Astrocyte (in vitro differentiated cells and primary cell): Measurements from ENCODE around the gene RGS17. TPM values are rescaled to one million over a fixed set of nuclear protein-coding genes. Genes with fewer than 3 reads are reported as not detected.
A peak's percentile ranks its signal among the peaks of the same experiment; 100 is the strongest.
"Not testable (repeated sequence)": the region's sequence is repeated elsewhere in the genome, so short reads cannot be mapped to it uniquely, and the experiment has no call there.

ENCODE experiments used
- DNase-seq: peaks from one replicate; pipeline ENCODE4 v3.0.0-alpha.2; 2010; ENCODE audit warnings: low read depth
- FAIRE-seq: peaks from 2 replicates; lab custom pipeline; 2011; peaks lifted over from hg19 to GRCh38; lab: Jason Lieb, UNC
- H2AFZ ChIP-seq: 2 replicates; pipeline ENCODE4 v1.6.0; 2012; ENCODE audit warnings: low read depth, low read length, inconsistent platforms
- H3K27ac ChIP-seq: 2 replicates; pipeline ENCODE4 v1.5.1; 2011; ENCODE audit warnings: low read depth, low read length, inconsistent platforms
- H3K27me3 ChIP-seq: 2 replicates; pipeline ENCODE4 v1.6.0; 2011; ENCODE audit warnings: low read length, inconsistent platforms; ENCODE audit not compliant: insufficient read depth
- H3K36me3 ChIP-seq: 2 replicates; pipeline ENCODE4 v1.5.1; 2011; ENCODE audit warnings: low read length, inconsistent platforms; ENCODE audit not compliant: insufficient read depth
- H3K4me1 ChIP-seq: 2 replicates; pipeline ENCODE4 v1.5.1; 2011; ENCODE audit warnings: low read length, inconsistent platforms; ENCODE audit not compliant: insufficient read depth
- H3K4me2 ChIP-seq: 2 replicates; pipeline ENCODE4 v1.6.0; 2012; ENCODE audit warnings: low read length, inconsistent platforms
- H3K4me3 ChIP-seq: 2 replicates; pipeline ENCODE4 v1.5.1; 2011; ENCODE audit warnings: low read depth, mild to moderate bottlenecking, low read length, inconsistent platforms; ENCODE audit not compliant: insufficient read depth
- H3K79me2 ChIP-seq: 2 replicates; pipeline ENCODE4 v1.6.0; 2012; ENCODE audit warnings: mild to moderate bottlenecking, low read length, inconsistent platforms; ENCODE audit not compliant: insufficient read depth
- H3K9ac ChIP-seq: 2 replicates; pipeline ENCODE4 v1.6.0; 2012; ENCODE audit warnings: mild to moderate bottlenecking, low read length, inconsistent platforms
- H3K9me3 ChIP-seq: 2 replicates; pipeline ENCODE4 v1.5.1; 2012; ENCODE audit warnings: low read depth, mild to moderate bottlenecking, low read length, inconsistent platforms; ENCODE audit not compliant: insufficient read depth
- H4K20me1 ChIP-seq: 2 replicates; pipeline ENCODE4 v1.6.0; 2012; ENCODE audit warnings: low read length, inconsistent platforms; ENCODE audit not compliant: insufficient read depth
- H3K27ac Mint-ChIP-seq: one replicate; pipeline ENCODE4 v1.8.0; 2021; ENCODE audit warnings: mild to moderate bottlenecking, mixed read lengths; ENCODE audit not compliant: unreplicated experiment
- H3K27me3 Mint-ChIP-seq: one replicate; pipeline ENCODE4 v1.8.0; 2021; ENCODE audit warnings: low read depth, mixed read lengths; ENCODE audit not compliant: unreplicated experiment
- H3K36me3 Mint-ChIP-seq: one replicate; pipeline ENCODE4 v1.8.0; 2021; ENCODE audit warnings: low read depth, mixed read lengths; ENCODE audit not compliant: unreplicated experiment
- H3K4me1 Mint-ChIP-seq: one replicate; pipeline ENCODE4 v1.8.0; 2021; ENCODE audit warnings: low read depth, mixed read lengths; ENCODE audit not compliant: unreplicated experiment
- H3K4me3 Mint-ChIP-seq: one replicate; pipeline ENCODE4 v1.8.0; 2021; ENCODE audit warnings: mild to moderate bottlenecking, moderate library complexity, mixed read lengths; ENCODE audit not compliant: unreplicated experiment
- H3K9me3 Mint-ChIP-seq: one replicate; pipeline ENCODE4 v1.8.0; 2021; ENCODE audit warnings: mild to moderate bottlenecking, mixed read lengths; ENCODE audit not compliant: unreplicated experiment
- EZH2 ChIP-seq: IDR thresholded peaks from 2 replicates; pipeline ENCODE4 v1.6.1; 2012; ENCODE audit warnings: mild to moderate bottlenecking, low read length, inconsistent platforms; ENCODE audit not compliant: insufficient read depth
- total RNA-seq: library from RNA; stranded (reverse); gene quantifications from 2 replicates; pipeline ENCODE4 v1.2.1, GENCODE V29; 2021
- TF ChIP-seq, protein P1 (sequence below): IDR thresholded peaks from 2 replicates; pipeline ENCODE4 v1.5.1; 2011; ENCODE audit warnings: low read depth, mild to moderate bottlenecking, inconsistent platforms, low read length, moderate library complexity; ENCODE audit not compliant: insufficient read depth

The RGS17 gene
- total RNA-seq, 1 donor from 2014 or later = 3.4 TPM

DNA sequence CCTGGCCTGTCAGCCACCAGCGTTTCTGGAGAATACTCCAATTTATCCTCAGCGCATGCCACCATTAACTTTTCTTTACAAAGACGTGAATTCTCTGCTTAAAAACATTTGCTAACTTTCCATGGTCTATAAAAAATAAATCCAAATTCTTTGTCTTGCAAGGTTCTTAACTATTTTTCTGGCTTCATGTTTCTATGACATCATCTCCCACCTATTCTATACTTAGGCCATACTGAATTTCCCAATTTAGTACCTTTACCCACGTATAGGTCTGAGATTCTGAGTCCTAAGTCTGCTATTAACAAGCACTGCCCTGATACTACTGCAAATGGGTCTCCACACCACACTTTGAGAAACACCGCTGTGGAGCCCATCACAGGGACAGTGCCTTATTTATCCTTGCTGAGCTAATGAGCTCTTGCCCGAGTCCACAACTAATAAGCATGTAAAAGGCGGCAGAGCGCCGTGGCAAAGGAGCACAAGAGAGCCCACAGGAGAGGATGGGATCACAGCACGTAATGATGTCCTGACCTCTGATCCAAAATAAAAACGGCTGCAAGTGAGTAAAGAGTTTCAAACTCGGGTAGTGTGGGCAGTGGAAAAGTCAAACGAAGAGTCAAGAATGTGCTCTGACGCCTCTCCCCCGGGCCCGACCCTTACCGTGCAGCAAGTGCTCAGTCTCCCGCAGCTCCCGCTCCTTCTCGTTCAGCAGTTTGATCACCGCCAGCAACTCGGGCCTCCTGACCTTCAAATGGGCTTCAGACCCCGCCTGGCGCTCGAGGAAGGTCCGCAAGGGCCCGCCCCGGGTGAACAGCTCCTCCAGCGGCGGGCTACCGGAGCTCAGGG, 129.1 kb downstream of the RGS17 start:
- H3K36me3 Mint-ChIP-seq = peaks cover 2% of the 10 kb centered on the region
- peak overlapping the region; percentile 66 for H3K27ac Mint-ChIP-seq
- Histone ChIP-seq H3K36me3 (peaks cover 6% of the 10 kb centered on the region), H3K4me2 (peak overlapping the region; percentile 91), H3K27ac (peak overlapping the region; percentile 89), H2AFZ (peak overlapping the region; percentile 6), H3K4me1 (peaks cover 18% of the 10 kb centered on the region), H3K27me3 (no peaks in the 10 kb centered on the region), H3K9me3 (no peaks in the 10 kb centered on the region), H3K4me3 (peak overlapping the region; percentile 94), H3K79me2 (peaks cover 65% of the 10 kb centered on the region), H3K9ac (peak overlapping the region; percentile 95), H4K20me1 (peaks cover 37% of the 10 kb centered on the region)
- DNase-seq = no peak
- FAIRE-seq = no peak
- H3K9me3 Mint-ChIP-seq = no peaks in the 10 kb centered on the region
- no peaks in the 10 kb centered on the region for H3K27me3 Mint-ChIP-seq
- peak overlapping the region; percentile 91 for H3K4me3 Mint-ChIP-seq
- peaks cover 17% of the 10 kb centered on the region for H3K4me1 Mint-ChIP-seq
- TF ChIP-seq EZH2 = no peak
- TF ChIP-seq, protein P1, sequence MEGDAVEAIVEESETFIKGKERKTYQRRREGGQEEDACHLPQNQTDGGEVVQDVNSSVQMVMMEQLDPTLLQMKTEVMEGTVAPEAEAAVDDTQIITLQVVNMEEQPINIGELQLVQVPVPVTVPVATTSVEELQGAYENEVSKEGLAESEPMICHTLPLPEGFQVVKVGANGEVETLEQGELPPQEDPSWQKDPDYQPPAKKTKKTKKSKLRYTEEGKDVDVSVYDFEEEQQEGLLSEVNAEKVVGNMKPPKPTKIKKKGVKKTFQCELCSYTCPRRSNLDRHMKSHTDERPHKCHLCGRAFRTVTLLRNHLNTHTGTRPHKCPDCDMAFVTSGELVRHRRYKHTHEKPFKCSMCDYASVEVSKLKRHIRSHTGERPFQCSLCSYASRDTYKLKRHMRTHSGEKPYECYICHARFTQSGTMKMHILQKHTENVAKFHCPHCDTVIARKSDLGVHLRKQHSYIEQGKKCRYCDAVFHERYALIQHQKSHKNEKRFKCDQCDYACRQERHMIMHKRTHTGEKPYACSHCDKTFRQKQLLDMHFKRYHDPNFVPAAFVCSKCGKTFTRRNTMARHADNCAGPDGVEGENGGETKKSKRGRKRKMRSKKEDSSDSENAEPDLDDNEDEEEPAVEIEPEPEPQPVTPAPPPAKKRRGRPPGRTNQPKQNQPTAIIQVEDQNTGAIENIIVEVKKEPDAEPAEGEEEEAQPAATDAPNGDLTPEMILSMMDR = no peak

DNA sequence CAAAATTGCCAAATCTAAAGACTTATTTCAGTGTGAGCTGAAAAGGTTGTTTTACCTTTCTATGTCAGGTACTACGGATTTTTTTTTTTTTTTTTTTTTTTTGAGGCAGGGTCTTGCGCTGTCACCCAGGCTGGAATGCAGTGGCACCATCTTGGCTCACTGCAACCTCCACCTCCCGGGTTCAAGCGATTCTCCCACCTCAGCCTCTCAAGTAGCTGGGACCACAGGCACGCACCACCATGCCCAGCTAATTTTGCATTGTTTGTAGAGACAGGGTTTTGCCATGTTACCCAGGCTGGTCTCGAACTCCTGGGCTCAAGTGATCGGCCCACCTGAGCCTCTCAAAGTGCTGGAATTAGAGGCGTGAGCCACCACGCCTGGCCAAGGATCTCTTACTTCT, 130.3 kb downstream of the RGS17 start:
- not testable (repeated sequence) for H3K27ac ChIP-seq, H3K27me3 Mint-ChIP-seq, H3K9me3 Mint-ChIP-seq, H3K36me3 Mint-ChIP-seq, DNase-seq, H3K27me3 ChIP-seq, H3K9me3 ChIP-seq, H2AFZ ChIP-seq, FAIRE-seq
- Histone ChIP-seq H3K9ac (peak overlapping the region; percentile 95), H3K36me3 (peaks cover 17% of the 10 kb centered on the region), H3K4me3 (peak overlapping the region; percentile 94), H3K79me2 (peaks cover 77% of the 10 kb centered on the region), H4K20me1 (peaks cover 39% of the 10 kb centered on the region), H3K4me2 (peak overlapping the region; percentile 91), H3K4me1 (peaks cover 18% of the 10 kb centered on the region)
- Mint-ChIP-seq H3K4me1 (peaks cover 17% of the 10 kb centered on the region), H3K4me3 (peak overlapping the region; percentile 91), H3K27ac (peak overlapping the region; percentile 27)

DNA sequence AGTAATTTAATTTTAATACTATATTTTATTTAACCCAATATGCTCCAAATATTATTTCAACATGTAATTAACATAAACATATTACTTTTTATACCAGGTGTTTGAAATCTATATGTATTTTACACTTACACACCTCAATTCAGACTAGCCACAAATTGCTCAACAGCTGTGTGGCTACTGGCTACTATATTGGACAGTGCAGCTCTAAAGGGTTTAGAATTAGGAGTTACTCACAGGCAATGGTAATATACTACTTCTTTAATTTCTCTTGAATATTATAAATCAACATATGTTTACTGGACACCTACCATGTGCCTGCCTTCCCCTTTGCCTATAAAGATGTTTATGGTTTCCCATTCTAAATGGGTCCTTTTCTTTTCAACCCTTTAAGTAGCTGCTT, 130.8 kb downstream of the RGS17 start:
- peaks cover 39% of the 10 kb centered on the region for H4K20me1 ChIP-seq
- Mint-ChIP-seq H3K4me3 (peak overlapping the region; percentile 91), H3K27me3 (no peaks in the 10 kb centered on the region), H3K9me3 (no peaks in the 10 kb centered on the region), H3K4me1 (peaks cover 17% of the 10 kb centered on the region), H3K27ac (peak overlapping the region; percentile 27), H3K36me3 (peaks cover 2% of the 10 kb centered on the region)
- peaks cover 83% of the 10 kb centered on the region for H3K79me2 ChIP-seq
- peaks cover 18% of the 10 kb centered on the region for H3K4me1 ChIP-seq
- TF ChIP-seq, protein P1 = no peak
- no peak for TF ChIP-seq EZH2
- no peaks in the 10 kb centered on the region for H3K27me3 ChIP-seq
- peak overlapping the region; percentile 91 for H3K4me2 ChIP-seq
- no peak overlapping the region for H3K27ac ChIP-seq
- FAIRE-seq (no peak), DNase-seq (no peak)
- H3K4me3 ChIP-seq = no peak overlapping the region
- no peak overlapping the region for H3K9ac ChIP-seq
- H3K36me3 ChIP-seq = peaks cover 21% of the 10 kb centered on the region
- no peak overlapping the region for H2AFZ ChIP-seq
- H3K9me3 ChIP-seq = no peaks in the 10 kb centered on the region

DNA sequence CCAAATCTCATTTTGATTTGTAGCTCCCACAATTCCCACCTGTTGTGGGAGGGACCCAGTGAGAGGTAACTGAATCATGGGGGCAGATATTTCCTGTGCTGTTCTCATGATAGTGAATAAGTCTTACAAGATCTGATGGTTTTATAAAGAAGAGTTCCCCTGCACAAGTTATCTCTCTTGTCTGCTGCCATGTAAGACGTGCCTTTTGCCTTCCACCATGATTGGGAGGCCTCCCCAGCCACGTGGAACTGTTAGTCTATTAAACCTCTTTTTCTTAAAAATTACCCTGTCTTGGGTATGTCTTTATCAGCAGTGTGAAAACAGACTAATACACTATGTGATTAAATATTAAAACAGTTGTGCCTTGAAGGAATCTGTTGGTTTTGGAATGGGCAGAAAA, 131.5 kb downstream of the RGS17 start:
- not testable (repeated sequence) for H3K9me3 ChIP-seq, H3K27me3 ChIP-seq, H3K9me3 Mint-ChIP-seq, H2AFZ ChIP-seq, H3K36me3 Mint-ChIP-seq, H3K4me3 ChIP-seq, DNase-seq, H3K27ac Mint-ChIP-seq, H3K27me3 Mint-ChIP-seq, H3K27ac ChIP-seq, H3K9ac ChIP-seq, FAIRE-seq
- peaks cover 17% of the 10 kb centered on the region for H3K4me1 Mint-ChIP-seq
- Histone ChIP-seq H3K4me1 (peaks cover 18% of the 10 kb centered on the region), H4K20me1 (peaks cover 39% of the 10 kb centered on the region), H3K79me2 (peaks cover 89% of the 10 kb centered on the region), H3K4me2 (peak overlapping the region; percentile 38), H3K36me3 (peaks cover 21% of the 10 kb centered on the region)
- peak overlapping the region; percentile 70 for H3K4me3 Mint-ChIP-seq
